H1 (cell line): ENCODE measurements around the gene RPL22L1. TPM values are rescaled to one million over a fixed set of nuclear protein-coding genes. Genes with fewer than 3 reads are reported as not detected.

ENCODE experiments used
- polyA plus RNA-seq, 7 experiments: library from polyadenylated mRNA; depleted of rRNA in 3 of 7; stranded (reverse) in 5 of 7; unstranded in 2 of 7; fragments of >200 nt in 5 of 7; fragments of 200-250 nt in 2 of 7; gene quantifications; 1 replicate in 5 of 7; 2 replicates in 1 of 7; 4 replicates in 1 of 7; pipeline versions ENCODE4 v1.2.1 to v1.2.3, GENCODE V29; 2011 to 2013; ENCODE audit warnings: missing spikeins in 2 of 7, mixed read lengths in 2 of 7
- total RNA-seq: library from RNA; stranded (reverse); fragmentation: NEBNext Ultra II Directional; extraction: Animal tissue kit (Norgen Biotek cat#: 25700); gene quantifications from 2 replicates; pipeline ENCODE4 v1.2.1, GENCODE V29; 2021

The RPL22L1 gene
- total and polyA plus RNA-seq, 2 of the 8 experiments (the other 6 are each of a cell fraction or from before 2014, with no cell fraction given): 99.9 to 280 TPM

Other genes with a start within 250 kb of the RPL22L1 start
- 13.8 and 15.0 TPM in 2 replicates for gene EIF5A2, start 38.4 kb upstream of the RPL22L1 start, total RNA-seq
- gene EIF5A2, start 38.4 kb upstream of the RPL22L1 start, polyA plus RNA-seq (2011; rRNA removed): 1.5 and 1.6 TPM in 2 replicates
- not detected in 2 replicates for gene SLC2A2, start 156.5 kb upstream of the RPL22L1 start, total RNA-seq
- not detected in 2 replicates for gene SLC2A2, start 156.5 kb upstream of the RPL22L1 start, polyA plus RNA-seq (2011; rRNA removed)